Measurements from ENCODE around the gene MAGI3.

- TF ChIP-seq CTCF (IDR thresholded peaks at IDR 0.05), result no peak
- TF ChIP-seq POLR2A (IDR thresholded peaks at IDR 0.05), result no peak
Measured at GRCh38 chr1:113399062-113399583, 8.8 kb downstream of the MAGI3 start.

Data from adrenal gland (tissue), 5 donors.